PC-3 (cell line): ENCODE measurements around the gene ZNF497.

Experiments used
- CTCF ChIP-seq: fragments of 300-600 bp; sonication (generic); conservative IDR thresholded peaks from 2 replicates; pipeline ENCODE4 v1.5.1; 2017; ENCODE audit warnings: antibody characterized with exemption, low read depth, mild to moderate bottlenecking, low read length
- EZH2 ChIP-seq: fragments of 300-600 bp; sonication (generic); IDR thresholded peaks from one replicate; pipeline ENCODE4 v1.6.1; 2017; ENCODE audit warnings: antibody characterized with exemption, mild to moderate bottlenecking, low read length; ENCODE audit not compliant: unreplicated experiment
- EZH2phosphoT487 ChIP-seq: fragments of 300-600 bp; sonication (generic); IDR thresholded peaks from 2 replicates; pipeline ENCODE4 v1.6.1; 2018; ENCODE audit warnings: mild to moderate bottlenecking, antibody characterized with exemption, low read length, borderline replicate concordance

GRCh38 chr19:58350871-58351557, 11.5 kb downstream of the ZNF497 start:
- TF ChIP-seq CTCF (no peak), EZH2phosphoT487 (no peak), EZH2 (no peak)
